Fibroblast of skin of back (primary cell): ENCODE measurements around the gene GGNBP2. TPM values are rescaled to one million over a fixed set of nuclear protein-coding genes. Genes with fewer than 3 reads are reported as not detected.
A peak's percentile ranks its signal among the peaks of the same experiment; 100 is the strongest.
"Not testable (repeated sequence)": the region's sequence is repeated elsewhere in the genome, so short reads cannot be mapped to it uniquely, and the experiment has no call there.

ENCODE experiments used
- DNase-seq: peaks from one replicate; pipeline ENCODE4 v3.0.0-alpha.2; 2013
- polyA plus RNA-seq, 2 experiments: library from polyadenylated mRNA; unstranded; fragments of 120-200 nt; gene quantifications; one replicate each; pipeline ENCODE4 v1.2.1, GENCODE V29; 2013; ENCODE audit not compliant: insufficient read length in 2 of 2

The GGNBP2 gene, protein sequence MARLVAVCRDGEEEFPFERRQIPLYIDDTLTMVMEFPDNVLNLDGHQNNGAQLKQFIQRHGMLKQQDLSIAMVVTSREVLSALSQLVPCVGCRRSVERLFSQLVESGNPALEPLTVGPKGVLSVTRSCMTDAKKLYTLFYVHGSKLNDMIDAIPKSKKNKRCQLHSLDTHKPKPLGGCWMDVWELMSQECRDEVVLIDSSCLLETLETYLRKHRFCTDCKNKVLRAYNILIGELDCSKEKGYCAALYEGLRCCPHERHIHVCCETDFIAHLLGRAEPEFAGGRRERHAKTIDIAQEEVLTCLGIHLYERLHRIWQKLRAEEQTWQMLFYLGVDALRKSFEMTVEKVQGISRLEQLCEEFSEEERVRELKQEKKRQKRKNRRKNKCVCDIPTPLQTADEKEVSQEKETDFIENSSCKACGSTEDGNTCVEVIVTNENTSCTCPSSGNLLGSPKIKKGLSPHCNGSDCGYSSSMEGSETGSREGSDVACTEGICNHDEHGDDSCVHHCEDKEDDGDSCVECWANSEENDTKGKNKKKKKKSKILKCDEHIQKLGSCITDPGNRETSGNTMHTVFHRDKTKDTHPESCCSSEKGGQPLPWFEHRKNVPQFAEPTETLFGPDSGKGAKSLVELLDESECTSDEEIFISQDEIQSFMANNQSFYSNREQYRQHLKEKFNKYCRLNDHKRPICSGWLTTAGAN
- 53.7 TPM for polyA plus RNA-seq (2013, experiment 1 of 2; ENCODE audit: insufficient read length)
- polyA plus RNA-seq (2013, experiment 2 of 2; ENCODE audit: insufficient read length): 44.5 TPM

DNA sequence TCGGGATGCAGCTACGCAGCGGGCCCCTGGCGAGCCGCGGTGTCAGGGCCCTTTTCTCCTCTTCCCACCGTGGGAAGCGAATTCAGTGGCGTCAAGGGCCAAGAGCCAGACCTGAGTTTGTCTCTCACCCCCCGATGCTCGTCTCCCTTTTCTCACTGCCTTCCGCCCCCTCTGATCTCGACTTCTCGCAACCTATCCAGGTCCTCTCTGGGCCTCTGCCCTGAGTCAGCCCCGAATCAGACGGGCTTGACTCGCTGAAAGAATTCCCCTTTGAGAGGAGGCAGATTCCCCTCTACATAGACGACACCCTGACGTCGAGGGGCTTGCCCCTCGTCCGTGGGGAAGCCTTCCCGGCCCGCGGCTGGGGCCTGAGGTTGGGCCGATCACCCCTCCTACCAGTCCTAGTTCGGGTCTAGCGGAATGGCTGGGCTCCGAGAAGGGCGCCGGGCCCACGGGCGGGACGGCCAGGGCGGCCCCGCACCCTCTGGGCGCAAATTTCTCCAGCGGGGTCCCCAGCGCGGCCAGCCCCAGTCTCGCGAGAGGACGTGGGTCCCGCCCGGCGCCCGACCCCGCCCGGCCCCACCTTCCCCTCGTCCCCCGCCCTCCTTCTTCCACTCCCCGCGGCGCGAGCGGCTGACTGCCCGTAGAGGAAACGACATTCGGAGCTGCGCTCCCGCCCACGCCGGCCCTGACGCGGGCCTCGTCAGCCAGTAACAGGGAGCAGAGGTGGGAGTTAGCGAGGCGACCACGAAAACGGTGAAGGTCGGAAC is at the start of gene GGNBP2:
Gene GGNBP2, plus strand, starts transcription at position 613 of the 770 bp plus-strand sequence. CDS start 806 bp downstream, outside the sequence.
- DNase-seq: peak; percentile 92

DNA sequence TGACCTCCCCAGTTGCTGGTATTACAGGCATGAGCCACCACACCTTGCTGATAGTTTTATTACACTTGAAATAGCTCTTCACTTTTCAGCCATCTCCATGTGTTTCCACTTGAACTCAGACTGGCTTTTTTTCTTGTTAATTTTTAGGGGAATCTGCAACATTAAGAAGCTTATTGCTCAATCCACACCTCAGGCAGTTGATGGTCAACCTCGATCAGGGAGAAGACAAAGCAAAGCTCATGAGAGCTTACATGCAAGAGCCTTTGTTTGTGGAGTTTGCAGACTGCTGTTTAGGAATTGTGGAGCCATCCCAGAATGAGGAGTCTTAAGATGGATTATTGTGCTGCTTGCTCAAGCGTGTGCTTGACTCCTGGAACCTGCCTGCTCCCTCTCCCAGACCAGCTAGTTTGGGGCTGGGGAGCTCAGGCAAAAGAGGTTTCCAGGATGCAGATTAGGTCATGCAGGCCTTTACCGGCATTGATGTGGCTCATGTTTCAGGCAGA is 49.6 kb upstream of the GGNBP2 start:
- DNase-seq: no peak

DNA sequence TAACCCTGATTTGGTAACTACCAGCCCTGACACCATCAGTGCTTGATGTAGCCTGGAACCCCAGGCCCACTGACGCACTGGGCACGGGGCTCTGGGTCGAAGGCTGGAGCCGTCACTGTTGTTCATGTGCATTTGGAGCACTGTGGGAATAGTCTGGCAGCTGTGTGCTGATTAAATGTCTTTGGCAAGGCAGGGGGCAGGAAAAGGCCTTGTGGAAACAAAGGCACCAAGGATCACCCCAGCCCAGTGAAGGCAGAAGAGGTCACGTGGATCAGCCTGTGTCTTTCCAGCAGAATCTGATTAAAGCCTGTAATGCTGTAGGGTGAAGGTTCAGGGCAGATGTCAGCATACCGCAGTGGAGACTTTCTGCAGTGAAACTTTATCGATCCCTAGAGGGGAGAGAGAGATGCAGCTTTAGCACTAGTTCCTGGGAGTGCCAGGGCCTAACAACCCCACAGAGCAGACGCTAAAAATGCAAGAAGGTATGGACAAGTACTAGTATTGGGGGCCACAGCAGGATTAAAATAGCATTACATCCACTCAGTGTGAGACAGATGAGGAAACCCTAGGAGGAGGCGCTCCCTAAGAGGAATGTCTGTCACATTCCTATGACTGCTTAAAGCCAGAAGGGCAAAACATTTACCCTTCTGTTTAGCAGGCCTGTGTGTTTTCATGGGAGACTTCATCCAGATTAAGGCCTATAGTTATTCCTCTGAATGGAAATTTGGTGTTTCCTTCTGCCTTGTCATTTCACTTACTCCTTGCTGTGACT is 48.5 kb upstream of the GGNBP2 start:
- DNase-seq: no peak

DNA sequence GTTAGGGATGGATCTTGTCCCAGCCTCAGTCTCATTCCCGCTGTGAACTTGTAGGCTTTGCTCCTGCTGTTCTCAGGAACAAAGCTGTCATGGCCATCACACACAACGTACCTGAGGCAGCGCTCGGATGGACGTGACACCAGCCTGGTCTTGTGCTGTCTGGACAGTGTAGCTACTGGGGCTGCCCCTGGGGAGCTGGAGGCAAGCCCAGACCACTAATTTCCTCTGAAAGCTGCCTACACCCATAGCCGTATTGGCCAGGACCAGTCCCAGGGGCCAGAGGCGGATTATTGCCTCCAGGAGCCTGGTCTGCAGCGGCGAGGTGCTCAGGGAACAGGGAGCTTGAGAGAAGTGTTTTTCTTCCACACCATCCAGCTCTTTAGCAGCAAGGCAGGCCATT is 46.6 kb upstream of the GGNBP2 start:
- DNase-seq: no peak

DNA sequence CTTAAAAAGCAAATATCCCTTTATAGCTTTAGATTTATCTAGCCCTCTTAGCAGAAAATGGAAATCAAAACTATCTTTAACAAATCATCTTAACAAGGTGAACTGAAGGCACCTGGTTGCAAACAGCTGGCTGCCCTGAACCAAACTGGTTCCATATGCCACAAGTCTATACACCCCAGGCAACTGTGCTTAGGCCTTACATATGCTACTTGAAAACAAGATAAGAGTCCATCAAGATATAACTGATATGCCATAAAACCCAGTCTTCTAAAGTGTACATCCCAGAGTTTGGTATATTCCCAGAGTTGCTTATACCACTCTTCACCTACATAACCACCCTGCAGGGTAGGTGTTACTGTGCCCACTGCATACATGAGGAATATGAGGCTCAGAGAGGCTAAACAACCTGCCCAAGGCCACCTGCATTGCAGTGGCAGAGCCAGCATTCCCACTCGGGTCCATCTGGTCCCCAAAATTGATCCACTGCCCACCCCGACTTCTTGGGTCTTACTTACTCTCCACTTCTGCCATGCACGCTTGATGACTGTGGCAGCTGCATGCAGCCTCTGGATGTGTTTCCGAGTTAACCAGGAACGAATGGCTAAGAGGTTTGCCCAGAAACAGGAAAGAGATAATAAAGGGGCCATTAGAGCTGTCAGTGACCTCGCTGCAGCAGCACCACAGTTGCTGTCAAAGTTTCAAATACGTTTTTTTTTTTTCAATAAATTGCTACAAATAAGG is 46.0 kb upstream of the GGNBP2 start:
- DNase-seq: no peak

DNA sequence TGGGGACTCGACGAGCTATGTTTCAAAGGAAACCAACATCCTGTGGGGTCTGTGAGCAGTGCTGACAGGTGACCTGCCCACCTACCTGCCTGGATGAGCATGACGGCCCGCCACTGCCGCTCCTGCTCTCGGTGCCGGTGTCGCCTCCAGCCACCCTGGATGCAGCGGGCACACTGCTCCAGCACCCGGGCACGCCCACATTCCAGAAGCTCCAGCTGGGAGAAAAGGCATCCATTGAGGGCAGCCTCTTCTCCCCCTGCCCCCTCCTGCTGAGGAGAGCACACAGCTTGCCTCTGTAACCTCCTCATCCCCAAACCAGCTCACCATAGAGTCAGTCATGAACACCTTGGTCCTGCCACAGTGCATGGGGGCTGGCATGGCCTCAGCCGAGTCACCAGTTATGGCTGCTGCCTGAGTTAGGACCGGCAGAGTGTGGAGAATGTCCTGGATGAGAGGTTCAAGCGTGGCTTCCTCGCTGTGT is 43.9 kb upstream of the GGNBP2 start:
- DNase-seq: no peak

DNA sequence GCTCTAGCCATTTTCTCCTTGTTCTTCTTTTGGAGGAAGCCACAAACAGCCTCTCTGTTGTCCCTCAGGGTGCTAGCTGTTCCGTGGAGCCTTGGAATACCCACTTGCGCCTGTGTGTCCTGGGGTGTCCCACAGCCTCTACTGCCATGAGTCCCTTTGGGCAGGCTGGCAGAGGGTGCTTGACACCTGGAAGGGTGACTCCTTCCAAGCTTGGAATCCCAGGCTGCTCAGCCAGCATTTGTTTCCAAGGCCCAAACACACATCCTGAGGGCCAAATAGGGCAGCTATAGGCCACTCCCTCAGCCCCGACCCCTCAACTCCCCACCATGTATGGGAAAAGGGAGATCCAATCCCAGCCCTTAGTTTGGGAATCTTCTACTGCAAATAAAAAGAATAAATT is 43.4 kb upstream of the GGNBP2 start:
- no peak for DNase-seq

DNA sequence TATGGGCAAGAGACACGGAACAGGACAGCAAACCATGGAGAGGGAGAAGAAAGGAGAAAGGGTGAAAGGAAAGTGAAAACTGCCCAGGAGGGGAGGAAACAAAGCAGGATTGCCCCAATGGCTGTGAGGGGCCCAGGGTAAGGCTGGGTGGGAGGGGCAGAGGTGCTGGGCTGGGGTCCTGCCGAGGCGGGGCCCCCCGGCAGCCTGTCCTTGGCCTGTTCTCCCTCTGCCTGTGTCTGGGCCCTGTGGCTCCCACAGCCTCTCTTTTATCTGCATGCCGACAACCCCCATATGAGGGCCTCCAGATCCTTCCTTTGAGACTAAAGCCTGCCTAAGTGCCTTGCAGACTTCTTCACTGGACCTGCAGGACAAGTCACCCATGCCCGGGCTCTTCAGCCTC is 42.8 kb upstream of the GGNBP2 start:
- DNase-seq: no peak

DNA sequence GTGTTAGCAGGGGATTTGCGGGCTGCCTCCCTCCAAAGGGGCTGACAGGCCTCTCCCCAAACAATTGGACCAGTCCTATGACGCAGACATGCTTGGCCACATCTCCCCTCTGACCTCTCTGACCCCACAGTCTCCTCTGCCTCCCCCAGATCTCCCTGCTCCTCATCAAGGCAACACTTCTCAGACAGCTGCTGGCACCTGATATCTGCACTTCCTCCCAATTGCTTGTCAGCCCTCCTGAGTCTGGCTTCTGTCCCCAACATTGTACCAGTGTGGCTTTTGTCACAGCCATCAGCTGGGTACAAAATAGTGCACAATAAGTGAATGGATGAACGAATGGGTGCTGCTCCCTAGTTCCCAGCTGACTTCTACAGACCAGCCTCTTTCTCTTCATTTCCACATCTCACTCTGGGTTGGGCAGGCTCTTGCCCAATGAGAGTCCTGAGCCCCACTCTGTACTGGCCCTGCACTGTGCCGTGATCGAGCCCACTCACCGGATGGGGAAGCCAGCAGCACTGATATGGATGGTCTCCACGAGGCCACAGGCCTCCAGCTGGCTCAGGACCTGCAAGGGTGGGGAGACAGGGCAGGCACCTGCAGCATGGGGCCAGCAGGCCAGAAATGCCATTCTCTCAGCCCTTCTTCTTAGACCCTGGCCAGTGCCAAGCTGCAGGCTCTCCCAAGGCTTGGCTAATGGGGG is 41.1 kb upstream of the GGNBP2 start:
- DNase-seq: no peak

DNA sequence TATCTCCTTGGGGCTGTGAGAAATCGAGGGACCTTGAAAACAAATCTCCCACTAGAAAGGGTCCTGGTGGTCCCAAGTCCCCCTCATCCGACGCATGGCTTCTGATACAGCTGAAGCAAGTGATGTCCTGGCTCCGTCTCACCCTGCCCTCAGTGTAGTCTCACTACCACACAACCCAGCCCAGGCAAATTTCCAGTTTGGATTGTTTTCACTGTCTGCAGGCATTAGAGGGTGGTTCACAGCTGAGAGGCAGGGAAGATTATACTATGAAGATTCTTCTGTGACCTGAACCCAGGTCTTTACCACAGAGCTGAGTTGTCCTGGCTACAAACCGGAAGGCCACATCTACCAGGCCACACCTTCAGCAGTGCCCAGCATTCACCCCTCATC is 40.6 kb upstream of the GGNBP2 start:
- no peak for DNase-seq

DNA sequence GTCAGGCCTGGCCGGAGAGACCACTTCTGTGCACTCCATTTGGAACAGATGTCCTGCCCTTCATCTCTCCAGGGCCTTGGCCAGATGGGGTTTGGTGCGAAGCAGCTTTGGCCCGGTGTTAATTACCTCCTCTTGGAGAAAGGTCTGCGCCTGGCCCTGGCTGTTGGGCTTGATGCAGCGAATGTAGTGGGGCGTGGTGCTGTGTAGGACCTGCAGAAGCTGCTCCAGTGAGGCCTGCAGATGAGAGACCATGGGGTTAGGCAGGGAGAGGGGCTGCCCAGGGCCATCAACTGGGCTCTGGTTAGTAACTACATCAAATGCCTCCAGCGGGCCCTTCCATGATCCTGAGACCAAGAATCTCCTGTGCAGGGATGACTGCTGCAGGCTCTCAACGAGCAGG is 39.5 kb upstream of the GGNBP2 start:
- DNase-seq: no peak

DNA sequence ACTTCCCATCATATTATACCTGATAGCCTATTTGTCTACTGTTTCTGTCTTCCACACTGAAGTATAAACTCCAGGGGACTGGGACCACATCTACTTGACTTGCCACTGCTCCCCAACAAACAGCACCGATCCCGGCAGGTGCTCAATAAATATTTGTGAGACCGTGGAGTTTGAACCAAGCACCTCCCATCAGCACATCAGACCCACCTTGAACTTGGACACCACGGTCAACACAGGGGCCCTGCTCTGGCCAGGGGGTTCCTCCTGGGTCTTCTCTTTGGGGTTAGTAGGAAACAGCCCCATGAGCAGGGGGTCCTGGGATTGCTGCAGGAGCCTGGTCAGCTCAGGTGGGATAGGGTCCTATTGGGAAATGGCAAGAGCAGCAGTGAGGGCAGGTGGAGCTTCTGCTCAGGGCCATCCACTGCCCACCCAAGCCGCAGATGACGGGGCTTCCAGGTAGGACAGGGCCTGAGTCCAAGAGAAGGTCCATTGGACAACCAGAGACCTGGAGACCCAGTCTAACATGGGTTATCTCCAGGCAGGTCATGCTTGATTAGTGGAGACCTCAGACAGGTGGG is 38.4 kb upstream of the GGNBP2 start:
- no peak for DNase-seq

DNA sequence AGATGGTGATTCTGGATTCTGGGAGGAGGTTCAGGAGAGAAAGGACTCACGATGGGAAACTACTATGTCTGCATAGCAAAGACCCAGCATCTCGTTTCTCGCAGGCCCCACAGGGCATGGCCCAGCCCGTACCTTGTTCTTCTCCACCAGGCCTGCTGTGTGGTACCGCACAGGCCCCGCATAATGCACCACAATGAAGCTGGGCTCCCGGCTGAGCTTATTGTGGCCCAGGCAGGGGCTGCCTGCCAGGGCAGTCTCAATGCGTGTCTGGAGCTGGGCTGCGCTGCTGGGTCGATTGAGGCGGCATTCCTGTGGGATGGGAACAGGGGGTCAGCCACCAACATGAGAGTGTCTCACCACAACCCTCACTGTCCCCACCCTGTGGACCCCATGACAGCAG is 37.9 kb upstream of the GGNBP2 start:
- DNase-seq: no peak

DNA sequence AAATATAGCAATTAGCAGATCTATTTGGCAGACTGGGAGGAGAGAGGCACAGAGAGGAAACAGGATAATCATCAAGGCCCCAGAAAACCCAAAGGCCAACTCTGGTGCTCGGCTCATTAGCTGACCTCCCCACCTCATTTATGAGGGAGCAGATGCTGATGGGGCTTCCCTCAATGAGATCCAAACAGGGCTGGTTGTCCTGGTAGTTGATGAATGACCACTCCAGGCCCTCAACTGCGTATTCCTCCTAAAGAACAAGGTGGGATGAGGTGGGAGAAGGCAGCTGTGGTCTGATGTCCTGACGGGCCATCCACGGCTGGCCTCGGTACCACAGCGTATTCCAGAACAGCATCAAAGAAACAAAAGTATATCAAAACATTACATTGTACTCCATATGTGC is 37.5 kb upstream of the GGNBP2 start:
- no peak for DNase-seq

DNA sequence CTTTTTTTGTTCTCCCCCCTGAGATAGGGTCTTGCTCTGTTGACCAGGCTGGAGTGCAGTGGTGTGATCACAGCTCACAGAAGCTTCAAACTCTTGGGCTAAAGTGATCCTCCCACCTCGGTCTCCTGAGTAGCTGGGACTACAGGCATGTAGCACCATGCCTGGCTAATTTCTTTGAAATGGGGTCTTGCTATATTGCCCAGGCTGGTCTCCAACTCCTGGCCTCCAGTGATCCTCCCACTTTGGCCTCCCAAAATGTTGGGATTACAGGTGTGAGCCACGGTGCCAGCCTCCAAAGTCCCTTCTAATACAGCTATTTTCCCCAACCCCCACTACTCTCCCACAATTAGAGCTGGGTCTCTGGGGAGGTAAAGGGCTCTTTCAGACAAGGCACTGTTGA is 36.3 kb upstream of the GGNBP2 start:
- not testable (repeated sequence) for DNase-seq

DNA sequence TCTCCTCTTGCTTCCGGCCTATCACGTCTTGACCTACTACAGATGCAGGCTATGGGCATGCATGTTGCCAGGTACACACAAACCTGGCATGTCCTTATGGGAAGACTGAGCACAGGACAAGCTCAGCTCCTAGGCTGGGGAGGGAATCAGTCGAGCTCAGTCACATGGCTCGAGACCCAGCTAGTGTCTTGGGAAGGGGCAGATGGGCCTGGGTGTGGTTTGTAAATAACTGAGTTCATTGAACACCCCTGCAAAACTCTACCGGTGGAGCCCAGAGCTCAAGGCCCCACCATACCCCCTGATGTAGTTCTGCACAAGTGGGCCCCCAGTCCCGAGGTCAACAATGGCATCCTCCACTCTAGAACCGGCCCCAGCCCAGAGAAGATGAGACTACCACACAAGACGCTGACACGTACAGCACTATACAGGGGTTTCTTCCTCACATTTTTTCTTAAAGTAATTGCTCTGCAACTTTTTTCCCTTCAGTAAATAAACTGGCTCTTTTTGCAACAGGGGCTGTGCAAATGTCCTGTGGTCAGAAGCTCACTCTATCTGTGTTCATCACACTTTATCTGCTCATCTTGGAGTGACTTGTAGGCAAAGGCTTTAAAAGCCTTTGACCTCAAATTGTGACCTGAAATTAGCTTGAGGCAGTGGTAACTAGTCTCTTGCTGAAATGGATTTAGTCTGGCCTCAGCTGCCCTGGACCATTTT is 35.3 kb upstream of the GGNBP2 start:
- no peak for DNase-seq

DNA sequence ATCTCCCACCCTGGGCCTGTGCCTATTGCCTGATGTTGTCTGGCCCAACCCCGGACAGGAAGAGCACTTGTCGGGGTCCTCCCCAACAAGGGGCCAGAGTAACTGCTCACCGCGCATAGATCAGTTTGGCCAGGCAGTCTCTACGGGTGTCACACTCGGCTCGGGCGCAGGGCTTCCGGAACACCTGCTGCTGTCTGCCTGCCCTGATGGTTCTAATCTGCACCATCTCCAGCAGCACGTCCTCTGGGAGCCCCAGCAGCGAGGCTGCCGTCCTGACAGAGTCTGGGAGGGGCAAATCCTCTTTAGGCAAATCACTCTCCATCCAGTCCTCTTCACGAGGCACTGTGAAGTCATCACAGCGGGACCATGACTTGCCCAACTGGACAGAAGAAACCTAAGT is 34.1 kb upstream of the GGNBP2 start:
- no peak for DNase-seq

DNA sequence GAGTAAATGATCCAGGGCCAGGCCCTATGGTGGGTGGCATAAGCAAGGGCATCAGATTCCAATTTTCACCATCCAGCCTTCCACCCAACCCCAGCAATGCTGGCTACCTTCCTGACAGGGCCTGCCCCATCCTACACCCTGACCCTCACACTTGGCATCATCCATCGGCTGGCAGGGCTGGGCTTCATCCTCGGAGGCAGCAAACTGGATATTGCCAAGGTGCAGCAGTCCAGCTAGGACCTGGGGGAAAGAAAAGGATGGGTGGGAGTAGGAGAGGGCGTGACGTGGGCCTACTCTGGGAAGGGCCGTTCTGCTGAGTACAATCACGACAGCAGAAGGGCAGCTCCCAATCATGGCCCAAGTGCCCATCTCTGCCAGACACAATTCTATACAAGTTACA is 33.5 kb upstream of the GGNBP2 start:
- no peak for DNase-seq

DNA sequence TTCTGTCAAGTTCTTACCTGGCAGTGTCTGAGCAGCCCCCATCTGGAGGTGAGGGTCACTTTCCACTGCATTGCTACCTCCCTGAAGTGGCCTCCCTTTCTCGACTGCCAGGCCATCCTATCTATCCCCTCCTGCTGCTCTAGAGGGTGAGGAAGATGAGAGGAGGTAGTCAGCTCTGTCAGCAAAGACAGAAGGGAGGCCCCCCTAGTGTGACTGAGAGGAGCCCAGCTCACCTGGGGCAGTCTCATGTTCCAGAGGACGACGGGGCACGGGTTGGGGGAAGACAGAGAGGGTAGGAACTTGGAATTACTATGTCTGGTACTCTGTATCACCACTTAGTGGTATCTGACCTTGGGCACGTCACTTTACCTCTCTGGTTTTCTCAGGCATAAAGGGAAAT is 32.1 kb upstream of the GGNBP2 start:
- DNase-seq: no peak

DNA sequence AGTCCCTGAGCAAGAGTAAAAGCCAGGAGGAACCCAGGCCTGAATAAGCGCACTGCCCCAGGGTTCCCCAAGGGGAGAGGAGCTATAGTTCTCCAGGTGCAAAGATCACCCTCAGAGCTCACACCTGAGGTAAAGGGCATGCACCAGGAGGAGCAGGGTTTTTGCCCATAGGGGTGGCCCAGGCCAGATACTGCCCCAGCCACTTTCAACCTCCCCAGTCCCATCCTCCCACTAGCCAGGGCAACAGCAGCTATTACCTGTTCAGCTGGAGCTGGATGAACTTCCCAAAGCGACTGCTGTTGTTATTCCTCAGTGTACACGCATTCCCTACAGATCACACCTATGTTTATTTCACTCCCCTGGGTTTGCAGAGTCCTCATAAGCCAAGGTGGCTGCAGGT is 29.9 kb upstream of the GGNBP2 start:
- no peak for DNase-seq
